ENCODE measurements around the gene MISP.

The MISP gene

DNA sequence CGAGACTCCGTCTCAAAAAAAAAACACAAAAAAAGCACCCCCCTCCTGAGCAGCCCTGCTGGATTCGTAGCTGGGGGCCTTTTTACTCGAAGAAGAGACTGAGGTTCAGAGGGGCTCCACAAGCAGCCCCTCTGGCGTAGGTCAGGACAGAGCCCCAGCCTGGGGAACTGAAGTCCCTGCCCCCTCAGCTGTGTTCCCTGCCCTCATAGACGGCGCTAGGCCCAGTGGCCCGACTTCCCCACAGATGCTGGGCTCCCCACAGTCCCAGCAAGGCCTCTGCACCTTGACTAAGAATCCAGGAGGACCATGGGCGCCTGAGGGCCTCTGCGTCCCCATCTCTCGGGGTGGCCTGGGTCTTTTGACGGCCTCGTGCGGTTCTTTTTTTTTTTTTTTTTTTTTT, 1.1 kb upstream of the MISP start:
- H3K36me3 ChIP-seq (ENCODE audit: insufficient read depth, insufficient read length, low read length), result peaks cover 3% of the 10 kb centered on the region
- no peak for DNase-seq (ENCODE audit: low read depth, low spot score)
- no peak overlapping the region for H3K9ac ChIP-seq (ENCODE audit: insufficient read length, low read depth)
- no peaks in the 10 kb centered on the region for H3K27me3 ChIP-seq (ENCODE audit: insufficient read depth, insufficient read length)
- peaks cover 10% of the 10 kb centered on the region; the same call in 1 of the 2 replicates for H3K9me3 ChIP-seq (ENCODE audit: insufficient read depth, low read length)
- H3K4me3 ChIP-seq (ENCODE audit: insufficient read length, low read depth), result no peak overlapping the region
- peaks cover 21% of the 10 kb centered on the region for H3K4me1 ChIP-seq (ENCODE audit: insufficient read depth, insufficient read length)
- TF ChIP-seq SUZ12 (IDR thresholded peaks at IDR 0.05; ENCODE audit: extremely low read depth, insufficient read depth, insufficient read length) (no peak), YY1 (IDR thresholded peaks at IDR 0.05; ENCODE audit: insufficient read depth, insufficient read length) (no peak), ZNF274 (IDR thresholded peaks at IDR 0.05; ENCODE audit: low read depth, low read length) (no peak)

DNA sequence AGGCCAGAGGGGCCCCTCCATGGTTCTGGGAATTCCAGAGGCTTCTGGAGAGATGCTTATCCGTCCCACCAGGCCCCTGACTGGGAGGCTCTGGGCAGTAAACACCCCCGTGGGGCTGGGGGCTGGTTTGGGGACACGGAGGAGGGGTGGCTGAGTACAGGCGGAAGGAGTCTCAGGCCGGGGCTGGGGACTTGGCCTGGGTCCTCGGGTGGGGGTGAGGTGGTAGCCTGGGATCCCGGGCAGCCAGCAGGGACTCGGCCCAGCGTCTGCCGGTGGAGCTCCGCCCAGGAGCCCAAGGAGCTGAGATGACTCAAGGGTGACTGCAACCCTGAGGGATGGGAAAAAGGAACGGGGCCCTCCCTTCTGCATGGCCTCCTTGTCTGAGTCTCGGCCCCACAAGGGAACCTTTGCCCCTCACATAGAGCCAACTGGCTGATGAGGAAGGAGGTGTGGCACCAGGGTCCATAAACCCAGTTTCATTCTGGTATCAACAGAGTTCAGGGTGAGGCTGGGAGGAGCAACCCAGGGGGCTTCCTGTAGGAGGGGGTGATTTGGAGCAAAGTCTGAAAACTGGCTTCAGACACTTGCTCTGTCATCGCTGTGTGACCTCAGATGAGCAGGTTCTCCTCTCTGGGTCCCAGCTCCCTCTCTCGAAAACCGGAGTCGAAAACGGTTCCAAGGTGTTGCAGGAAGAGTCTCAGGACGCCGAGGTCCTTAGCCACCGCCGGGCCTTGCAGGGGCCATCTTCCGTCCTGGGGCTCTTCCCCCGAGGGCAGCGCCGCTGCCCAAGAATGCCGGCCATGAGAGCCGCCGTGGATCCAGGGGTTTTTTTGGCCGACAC, 809 bp downstream of the MISP start:
- Histone ChIP-seq H3K4me1 (ENCODE audit: insufficient read depth, insufficient read length) (peaks cover 21% of the 10 kb centered on the region), H3K27me3 (ENCODE audit: insufficient read depth, insufficient read length) (no peaks in the 10 kb centered on the region), H3K9ac (ENCODE audit: insufficient read length, low read depth) (peak overlapping the region; percentile 56), H3K9me3 (ENCODE audit: insufficient read depth, low read length) (peaks cover 19% of the 10 kb centered on the region; the same call in 1 of the 2 replicates), H3K36me3 (ENCODE audit: insufficient read depth, insufficient read length, low read length) (peaks cover 3% of the 10 kb centered on the region), H3K4me3 (ENCODE audit: insufficient read length, low read depth) (no peak overlapping the region)
- no peak for DNase-seq (ENCODE audit: low read depth, low spot score)
- TF ChIP-seq SUZ12 (IDR thresholded peaks at IDR 0.05; ENCODE audit: extremely low read depth, insufficient read depth, insufficient read length) (no peak), ZNF274 (IDR thresholded peaks at IDR 0.05; ENCODE audit: low read depth, low read length) (no peak), YY1 (IDR thresholded peaks at IDR 0.05; ENCODE audit: insufficient read depth, insufficient read length) (no peak)

DNA sequence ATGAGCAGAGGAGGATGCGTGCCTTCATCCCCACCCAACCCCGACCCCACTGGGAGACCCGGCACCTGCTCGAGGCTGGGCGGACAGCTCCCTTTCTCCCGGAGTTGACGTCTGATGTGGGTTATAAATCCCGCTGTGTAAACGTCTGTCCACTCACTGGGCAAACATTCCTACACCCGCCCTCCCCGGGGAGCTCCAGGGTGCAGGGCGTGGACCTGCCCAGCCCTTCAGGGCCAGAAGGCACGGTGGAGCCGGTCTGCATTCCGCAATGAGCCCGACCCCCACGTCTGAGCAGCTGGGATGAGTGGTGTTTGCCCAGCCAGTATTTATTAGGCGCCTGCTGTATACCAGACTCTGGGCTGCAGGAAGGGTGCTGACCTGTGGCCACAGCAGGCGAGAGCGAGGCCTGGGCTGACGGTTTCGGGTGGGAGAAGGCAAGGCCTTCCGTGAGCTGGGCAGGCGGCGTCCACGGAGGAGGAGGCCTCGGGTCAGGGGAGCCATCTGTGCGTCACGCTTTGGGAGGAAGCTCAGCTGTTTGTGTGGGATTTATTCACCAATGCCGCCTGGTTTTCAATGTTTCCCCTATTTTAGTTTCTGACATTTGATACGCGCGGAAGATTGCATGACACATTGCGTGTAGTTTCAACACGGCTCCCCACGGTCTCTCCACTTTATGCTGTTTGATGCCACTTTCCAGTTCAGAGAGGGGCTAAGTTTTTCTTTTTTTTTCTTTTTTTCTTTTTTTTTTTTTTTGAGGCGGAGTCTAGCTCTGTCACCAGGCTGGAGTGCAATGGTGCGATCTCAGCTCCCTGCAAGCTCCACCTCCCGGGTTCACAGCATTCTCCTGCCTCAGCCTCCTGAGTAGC, 2.0 kb downstream of the MISP start:
- DNase-seq (ENCODE audit: low read depth, low spot score), result no peak
- H3K36me3 ChIP-seq (ENCODE audit: insufficient read depth, insufficient read length, low read length), result no peaks in the 10 kb centered on the region
- peaks cover 21% of the 10 kb centered on the region for H3K4me1 ChIP-seq (ENCODE audit: insufficient read depth, insufficient read length)
- peak overlapping the region; percentile 56 for H3K9ac ChIP-seq (ENCODE audit: insufficient read length, low read depth)
- peaks cover 20% of the 10 kb centered on the region; the same call in 1 of the 2 replicates for H3K9me3 ChIP-seq (ENCODE audit: insufficient read depth, low read length)
- H3K4me3 ChIP-seq (ENCODE audit: insufficient read length, low read depth), result no peak overlapping the region
- no peaks in the 10 kb centered on the region for H3K27me3 ChIP-seq (ENCODE audit: insufficient read depth, insufficient read length)
- TF ChIP-seq YY1 (IDR thresholded peaks at IDR 0.05; ENCODE audit: insufficient read depth, insufficient read length), result no peak

DNA sequence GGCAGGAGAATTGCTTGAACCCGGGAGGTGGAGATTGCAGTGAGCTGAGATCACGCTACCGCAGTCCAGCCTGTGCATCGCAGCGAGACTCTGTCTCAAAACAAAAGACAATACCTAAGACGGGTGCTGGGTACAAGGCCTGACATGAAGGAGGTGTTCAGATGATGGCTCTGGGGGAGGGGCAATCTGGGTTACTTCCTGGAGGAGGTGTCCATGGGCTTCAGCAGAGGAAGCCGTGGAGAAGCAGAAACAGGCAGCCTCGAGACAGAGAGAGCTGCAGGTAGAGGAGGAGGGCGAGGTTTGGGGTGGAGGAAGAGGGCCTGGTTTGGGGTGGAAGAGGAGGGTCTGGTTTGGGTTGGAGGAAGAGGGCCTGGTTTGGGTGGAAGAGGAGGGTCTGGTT, 3.6 kb downstream of the MISP start:
- TF ChIP-seq ZNF274 (IDR thresholded peaks at IDR 0.05; ENCODE audit: low read depth, low read length) (no peak), YY1 (IDR thresholded peaks at IDR 0.05; ENCODE audit: insufficient read depth, insufficient read length) (no peak), SUZ12 (IDR thresholded peaks at IDR 0.05; ENCODE audit: extremely low read depth, insufficient read depth, insufficient read length) (no peak)
- Histone ChIP-seq H3K36me3 (ENCODE audit: insufficient read depth, insufficient read length, low read length) (no peaks in the 10 kb centered on the region), H3K4me1 (ENCODE audit: insufficient read depth, insufficient read length) (peaks cover 17% of the 10 kb centered on the region), H3K9me3 (ENCODE audit: insufficient read depth, low read length) (peaks cover 30% of the 10 kb centered on the region; the same call in 1 of the 2 replicates), H3K4me3 (ENCODE audit: insufficient read length, low read depth) (no peak overlapping the region), H3K27me3 (ENCODE audit: insufficient read depth, insufficient read length) (no peaks in the 10 kb centered on the region), H3K9ac (ENCODE audit: insufficient read length, low read depth) (peak overlapping the region; percentile 56)
- no peak for DNase-seq (ENCODE audit: low read depth, low spot score)

DNA sequence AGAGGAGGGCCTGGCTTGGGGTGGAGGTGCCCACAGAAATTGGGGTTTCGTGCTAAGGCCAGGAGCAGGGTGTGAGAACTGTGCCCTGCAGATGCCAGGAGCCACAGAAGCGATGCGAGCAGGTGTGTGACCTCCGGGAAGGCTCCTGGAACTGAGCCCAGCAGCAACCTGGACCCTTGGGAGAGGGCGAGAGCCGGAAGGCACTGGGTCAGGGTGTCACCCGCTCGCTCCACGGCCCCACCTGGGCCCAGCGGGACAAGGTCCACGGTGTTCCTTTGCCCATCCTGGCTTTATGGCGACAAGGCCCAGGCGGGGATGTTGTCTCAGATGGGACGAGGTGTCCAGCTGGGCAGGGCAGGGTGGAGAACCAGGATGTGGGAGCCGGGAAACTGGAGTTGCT, 4.2 kb downstream of the MISP start:
- peaks cover 30% of the 10 kb centered on the region; the same call in 1 of the 2 replicates for H3K9me3 ChIP-seq (ENCODE audit: insufficient read depth, low read length)
- peak overlapping the region; percentile 56 for H3K9ac ChIP-seq (ENCODE audit: insufficient read length, low read depth)
- no peaks in the 10 kb centered on the region for H3K36me3 ChIP-seq (ENCODE audit: insufficient read depth, insufficient read length, low read length)
- DNase-seq (ENCODE audit: low read depth, low spot score), result no peak
- TF ChIP-seq SUZ12 (IDR thresholded peaks at IDR 0.05; ENCODE audit: extremely low read depth, insufficient read depth, insufficient read length) (no peak), YY1 (IDR thresholded peaks at IDR 0.05; ENCODE audit: insufficient read depth, insufficient read length) (no peak), ZNF274 (IDR thresholded peaks at IDR 0.05; ENCODE audit: low read depth, low read length) (no peak)
- H3K27me3 ChIP-seq (ENCODE audit: insufficient read depth, insufficient read length), result no peaks in the 10 kb centered on the region
- no peak overlapping the region for H3K4me3 ChIP-seq (ENCODE audit: insufficient read length, low read depth)
- peaks cover 15% of the 10 kb centered on the region for H3K4me1 ChIP-seq (ENCODE audit: insufficient read depth, insufficient read length)

DNA sequence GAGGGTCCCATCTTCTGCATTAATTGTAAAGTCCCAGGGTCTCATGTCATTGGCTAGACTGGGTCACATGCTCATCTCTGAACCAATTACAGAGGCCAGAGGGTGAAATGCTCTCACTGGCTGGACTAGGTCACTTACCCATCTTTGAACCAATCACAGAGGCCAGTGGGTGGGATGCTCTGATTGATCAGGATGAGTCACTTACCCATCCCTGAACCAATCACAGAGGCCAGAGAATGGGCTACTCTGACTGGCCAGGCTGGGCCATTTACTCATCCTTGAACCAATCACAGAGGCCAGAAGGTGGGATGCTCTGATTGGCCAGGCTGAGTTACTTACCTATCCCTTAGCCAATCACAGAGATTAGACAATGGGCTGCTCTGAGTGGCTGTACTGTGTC, 5.3 kb downstream of the MISP start:
- Histone ChIP-seq H3K4me1 (ENCODE audit: insufficient read depth, insufficient read length) (peaks cover 10% of the 10 kb centered on the region), H3K4me3 (ENCODE audit: insufficient read length, low read depth) (no peak overlapping the region), H3K9ac (ENCODE audit: insufficient read length, low read depth) (no peak overlapping the region), H3K9me3 (ENCODE audit: insufficient read depth, low read length) (peaks cover 30% of the 10 kb centered on the region; the same call in 1 of the 2 replicates), H3K27me3 (ENCODE audit: insufficient read depth, insufficient read length) (no peaks in the 10 kb centered on the region), H3K36me3 (ENCODE audit: insufficient read depth, insufficient read length, low read length) (no peaks in the 10 kb centered on the region)
- DNase-seq (ENCODE audit: low read depth, low spot score), result no peak
- TF ChIP-seq SUZ12 (IDR thresholded peaks at IDR 0.05; ENCODE audit: extremely low read depth, insufficient read depth, insufficient read length) (no peak), ZNF274 (IDR thresholded peaks at IDR 0.05; ENCODE audit: low read depth, low read length) (no peak), YY1 (IDR thresholded peaks at IDR 0.05; ENCODE audit: insufficient read depth, insufficient read length) (no peak)
